ENCODE data around the gene FAM20C. TPM values are rescaled to one million over a fixed set of nuclear protein-coding genes. Genes with fewer than 3 reads are reported as not detected.

The FAM20C gene
- total RNA-seq, 4 donors from 2014 or later, result 9.6 to 35.3 (median 18.6) TPM

GRCh38 chr7:300546-301290, 108.3 kb downstream of the FAM20C start:
- H3K36me3 ChIP-seq, result no peaks in the 10 kb centered on the region
- no peak overlapping the region for H3K4me3 ChIP-seq
- no peak for ATAC-seq
- no peaks in the 10 kb centered on the region for H3K4me1 ChIP-seq
- DNase-seq, result no peak
- in situ Hi-C loops (cut with MboI; ENCODE audit: low sequenced_read_pairs in 4 of 4) (no loop called here), intact Hi-C loops (cut with DNase I; ENCODE audit: low total_unique reads) (no loop called here)
- no peaks in the 10 kb centered on the region for H3K9me3 ChIP-seq
- peaks cover 0 to 1% (median 0%) of the 10 kb centered on the region in 3 donors for H3K27me3 ChIP-seq
- no peak overlapping the region for H3K27ac ChIP-seq
- TF ChIP-seq CTCF (IDR thresholded peaks at IDR 0.05 in 4 of 5, conservative IDR thresholded peaks at IDR 0.05 in 1 of 5) (no peak), POLR2A (IDR thresholded peaks at IDR 0.05) (no peak)

- Histone ChIP-seq H3K4me3 (no peak overlapping the region), H3K4me1 (no peaks in the 10 kb centered on the region), H3K27me3 (no peaks in the 10 kb centered on the region), H3K36me3 (no peaks in the 10 kb centered on the region), H3K9me3 (no peaks in the 10 kb centered on the region), H3K27ac (no peak overlapping the region)
- DNase-seq, result no peak
- in situ Hi-C loops (cut with MboI; ENCODE audit: low sequenced_read_pairs in 4 of 4) (no loop called here), intact Hi-C loops (cut with DNase I; ENCODE audit: low total_unique reads) (no loop called here)
- ATAC-seq, result no peak
- TF ChIP-seq POLR2A (IDR thresholded peaks at IDR 0.05) (no peak), CTCF (IDR thresholded peaks at IDR 0.05 in 4 of 5, conservative IDR thresholded peaks at IDR 0.05 in 1 of 5) (no peak)
Measured at GRCh38 chr7:301291-302053, 109.1 kb downstream of the FAM20C start.

- H3K9me3 ChIP-seq, result no peaks in the 10 kb centered on the region
- TF ChIP-seq CTCF (IDR thresholded peaks at IDR 0.05 in 4 of 5, conservative IDR thresholded peaks at IDR 0.05 in 1 of 5), result no peak
- intact Hi-C loops (cut with DNase I; ENCODE audit: low total_unique reads), result no loop called here
Measured at GRCh38 chr7:302054-302992, 110.0 kb downstream of the FAM20C start.

GRCh38 chr7:303425-303824, 111.1 kb downstream of the FAM20C start:
- Histone ChIP-seq H3K27ac (no peak overlapping the region), H3K27me3 (no peaks in the 10 kb centered on the region), H3K4me3 (no peak overlapping the region), H3K36me3 (no peaks in the 10 kb centered on the region), H3K9me3 (no peaks in the 10 kb centered on the region), H3K4me1 (no peaks in the 10 kb centered on the region)
- DNase-seq, result no peak
- no peak for ATAC-seq
- TF ChIP-seq POLR2A (IDR thresholded peaks at IDR 0.05) (no peak), CTCF (IDR thresholded peaks at IDR 0.05 in 4 of 5, conservative IDR thresholded peaks at IDR 0.05 in 1 of 5) (no peak)
- intact Hi-C loops (cut with DNase I; ENCODE audit: low total_unique reads) (no loop called here), in situ Hi-C loops (cut with MboI; ENCODE audit: low sequenced_read_pairs in 4 of 4) (no loop called here)

More at GRCh38 chr7:302054-302992, 110.0 kb downstream of the FAM20C start:
- ATAC-seq, result no peak
- Histone ChIP-seq H3K27me3 (no peaks in the 10 kb centered on the region), H3K36me3 (no peaks in the 10 kb centered on the region), H3K4me3 (no peak overlapping the region), H3K4me1 (no peaks in the 10 kb centered on the region), H3K27ac (no peak overlapping the region)
- in situ Hi-C loops (cut with MboI; ENCODE audit: low sequenced_read_pairs in 4 of 4), result no loop called here
- no peak for DNase-seq

Measured in gastrocnemius medialis (tissue), 4 donors.